Liver (tissue), 9 donors: ENCODE results near the gene TRDMT1. TPM values are rescaled to one million over a fixed set of nuclear protein-coding genes. Genes with fewer than 3 reads are reported as not detected.

ENCODE experiments used
- DNase-seq: peaks from one replicate; pipeline ENCODE4 v3.0.0-alpha.2; 2017; ENCODE audit warnings: low spot score
- H3K27ac ChIP-seq, 2 donors: one replicate each; pipeline ENCODE4 v1.7.0; 2013; ENCODE audit warnings: inconsistent platforms in 2 of 2, low read length in 2 of 2, control low read depth in 1 of 2, low read depth in 1 of 2, mild to moderate bottlenecking in 1 of 2
- H3K27me3 ChIP-seq, 4 donors: one replicate each; pipeline versions ENCODE4 v1.6.1 to v1.7.0; 2013; ENCODE audit warnings: low read length in 3 of 4, inconsistent platforms in 1 of 4, mild to moderate bottlenecking in 1 of 4, moderate library complexity in 1 of 4; ENCODE audit not compliant: control insufficient read depth in 4 of 4, insufficient read depth in 4 of 4
- H3K36me3 ChIP-seq, 4 donors: one replicate each; pipeline versions ENCODE4 v1.6.1 to v1.7.0; 2013; ENCODE audit warnings: low read length in 3 of 4, mild to moderate bottlenecking in 3 of 4, low read depth in 1 of 4, moderate library complexity in 1 of 4; ENCODE audit not compliant: control insufficient read depth in 4 of 4, insufficient read depth in 3 of 4
- H3K4me1 ChIP-seq, 4 donors: one replicate each; pipeline versions ENCODE4 v1.6.1 to v1.7.0; 2013; ENCODE audit warnings: low read length in 3 of 4, mild to moderate bottlenecking in 3 of 4, moderate library complexity in 1 of 4; ENCODE audit not compliant: control insufficient read depth in 4 of 4, insufficient read depth in 4 of 4
- H3K4me3 ChIP-seq, 3 donors: one replicate each; pipeline versions ENCODE4 v1.6.1 to v1.7.0; 2013; ENCODE audit warnings: low read length in 3 of 3, control low read depth in 1 of 3, low read depth in 1 of 3, mild to moderate bottlenecking in 1 of 3
- H3K9ac ChIP-seq, 2 donors: one replicate each; pipeline ENCODE4 v1.7.0; 2013; ENCODE audit warnings: low read length in 2 of 2, mild to moderate bottlenecking in 2 of 2, moderate library complexity in 2 of 2, control low read depth in 1 of 2, low read depth in 1 of 2
- H3K9me3 ChIP-seq, 4 donors: one replicate each; pipeline versions ENCODE4 v1.6.1 to v1.7.0; 2013; ENCODE audit warnings: low read length in 3 of 4; ENCODE audit not compliant: control insufficient read depth in 4 of 4
- EGR1 ChIP-seq, 2 donors: IDR thresholded peaks; 2 replicates each; pipeline ENCODE4 v1.6.1; 2016 to 2018; ENCODE audit warnings: antibody characterized with exemption in 2 of 2, low read depth in 2 of 2
- GABPA ChIP-seq, 2 donors: IDR thresholded peaks in 1 of 2; conservative IDR thresholded peaks in 1 of 2; 2 replicates each; pipeline ENCODE4 v1.6.1; 2016; ENCODE audit warnings: antibody characterized with exemption in 2 of 2, mild to moderate bottlenecking in 1 of 2, moderate library complexity in 1 of 2
- NR2F2 ChIP-seq: IDR thresholded peaks from 2 replicates; pipeline ENCODE4 v1.6.1; 2016; ENCODE audit warnings: antibody characterized with exemption
- RAD21 ChIP-seq, 2 donors: IDR thresholded peaks; 2 replicates each; pipeline ENCODE4 v1.6.1; 2016; ENCODE audit warnings: antibody characterized with exemption in 2 of 2, mild to moderate bottlenecking in 2 of 2
- SP1 ChIP-seq: IDR thresholded peaks from 2 replicates; pipeline ENCODE4 v1.6.1; 2018; ENCODE audit warnings: antibody characterized with exemption, mild to moderate bottlenecking
- TAF1 ChIP-seq: conservative IDR thresholded peaks from 2 replicates; pipeline ENCODE4 v1.6.1; 2016; ENCODE audit warnings: antibody characterized with exemption, mild to moderate bottlenecking
- YY1 ChIP-seq: IDR thresholded peaks from 2 replicates; pipeline ENCODE4 v1.6.1; 2016; ENCODE audit warnings: antibody characterized with exemption, mild to moderate bottlenecking
- WGBS: extraction: QIAGEN DNeasy Blood & Tissue Kit; methylation state at CpG from one replicate; pipeline ENCODE4 v1.1.7; 2013; 5-methylcytosine and 5-hydroxymethylcytosine counted together
- polyA plus RNA-seq, 2 donors: library from polyadenylated mRNA; stranded (reverse) in 1 of 2; unstranded in 1 of 2; fragments of 200-250 nt in 1 of 2; fragments of >200 nt in 1 of 2; fragmentation: Nextera tagmentation in 1 of 2; extraction: Ambion mirVana in 1 of 2; gene quantifications; one replicate each; pipeline versions ENCODE4 v1.2.1 to v1.2.3, GENCODE V29; 2013 to 2015
- total RNA-seq, 2 donors: library from RNA; depleted of rRNA; stranded (reverse); fragments of >200 nt; gene quantifications; one replicate each; pipeline ENCODE4 v1.2.3, GENCODE V29; 2014
- TF ChIP-seq, protein P1 (sequence below): fragments of 150-350 bp; IDR thresholded peaks from 2 replicates; pipeline ENCODE4 v1.5.1; 2017; ENCODE audit warnings: improper control_type of control experiment, low read depth, low read length; ENCODE audit not compliant: missing input control
- TF ChIP-seq, protein P2 (sequence below): IDR thresholded peaks from 2 replicates; pipeline ENCODE4 v1.6.1; 2016; ENCODE audit warnings: antibody characterized with exemption, mild to moderate bottlenecking
- TF ChIP-seq, protein P3 (sequence below): IDR thresholded peaks from 2 replicates; pipeline ENCODE4 v1.6.1; 2016; ENCODE audit warnings: antibody characterized with exemption
- TF ChIP-seq, protein P4 (sequence below): IDR thresholded peaks from 2 replicates; pipeline ENCODE4 v1.6.1; 2016; ENCODE audit warnings: antibody characterized with exemption
- donor health status: healthy.
- donor health status: healthy.
- donor health status: healthy.
- donor health status: healthy.
- donor health status: healthy.

The TRDMT1 gene, protein sequence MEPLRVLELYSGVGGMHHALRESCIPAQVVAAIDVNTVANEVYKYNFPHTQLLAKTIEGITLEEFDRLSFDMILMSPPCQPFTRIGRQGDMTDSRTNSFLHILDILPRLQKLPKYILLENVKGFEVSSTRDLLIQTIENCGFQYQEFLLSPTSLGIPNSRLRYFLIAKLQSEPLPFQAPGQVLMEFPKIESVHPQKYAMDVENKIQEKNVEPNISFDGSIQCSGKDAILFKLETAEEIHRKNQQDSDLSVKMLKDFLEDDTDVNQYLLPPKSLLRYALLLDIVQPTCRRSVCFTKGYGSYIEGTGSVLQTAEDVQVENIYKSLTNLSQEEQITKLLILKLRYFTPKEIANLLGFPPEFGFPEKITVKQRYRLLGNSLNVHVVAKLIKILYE
- total RNA-seq (1 to 10 TPM; 1.7 to 2.4 TPM), polyA plus RNA-seq (under 1 TPM; 0.38 to 0.43 TPM)

DNA sequence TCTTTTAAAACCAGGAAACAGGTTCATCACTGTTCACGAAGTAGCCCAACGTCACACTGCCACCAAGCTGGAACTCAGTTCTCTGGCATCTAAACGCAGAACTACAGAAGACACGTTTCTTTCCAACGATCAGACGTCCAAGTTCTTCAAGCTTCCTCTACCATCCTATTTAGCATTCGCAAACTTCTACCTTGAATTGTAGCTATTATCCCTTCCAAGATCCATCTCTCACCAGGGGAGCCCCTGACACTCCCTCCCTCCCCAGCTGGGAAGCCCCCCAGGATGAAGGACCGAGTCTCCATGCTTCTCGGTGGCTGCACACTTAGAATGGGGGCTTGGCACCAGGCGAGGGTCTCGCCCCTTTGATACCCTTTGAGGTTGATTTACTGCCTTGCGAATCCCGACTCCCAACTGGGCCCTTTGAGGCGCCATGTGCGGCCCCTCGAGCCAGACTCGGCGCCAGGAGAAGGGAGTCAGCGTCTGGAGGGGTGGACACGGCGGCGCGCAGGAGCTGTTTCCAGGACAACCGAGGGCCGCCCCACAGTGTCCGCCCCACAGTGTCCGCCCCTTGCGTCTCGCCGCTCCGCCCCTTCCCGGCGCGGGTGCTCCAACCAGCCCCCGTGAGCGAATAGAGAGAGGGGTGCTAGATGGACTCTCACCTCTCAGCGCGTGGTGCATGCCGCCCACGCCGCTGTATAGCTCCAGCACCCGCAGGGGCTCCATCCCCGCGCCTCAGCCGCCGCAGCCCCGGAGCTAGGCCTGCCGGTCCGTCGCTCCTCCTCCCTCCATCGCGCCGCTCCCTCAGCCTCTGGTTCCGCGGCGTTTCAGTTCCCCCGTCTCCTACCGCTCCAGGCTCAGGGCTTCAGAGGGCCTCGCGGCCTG lies at the start of gene TRDMT1:
Gene TRDMT1, minus strand, starts transcription at position 761 of the 882 bp plus-strand sequence. Its CDS starts 38 bp downstream, at position 723.
- H3K27me3 ChIP-seq: no peaks in the 10 kb centered on the region
- TF ChIP-seq SP1 (peak; percentile 53), EGR1 (IDR thresholded peaks at IDR 0.05; ENCODE audit: low read depth in 2 of 2) (peak; percentile 24 to 46), YY1 (peak; percentile 87), RAD21 (IDR thresholded peaks at IDR 0.05) (peak; percentile 53 to 54), GABPA (IDR thresholded peaks at IDR 0.05 in 1 of 2, conservative IDR thresholded peaks at IDR 0.05 in 1 of 2) (peak; percentile 53 to 85), TAF1 (no peak), NR2F2 (no peak)
- TF ChIP-seq, protein P1, sequence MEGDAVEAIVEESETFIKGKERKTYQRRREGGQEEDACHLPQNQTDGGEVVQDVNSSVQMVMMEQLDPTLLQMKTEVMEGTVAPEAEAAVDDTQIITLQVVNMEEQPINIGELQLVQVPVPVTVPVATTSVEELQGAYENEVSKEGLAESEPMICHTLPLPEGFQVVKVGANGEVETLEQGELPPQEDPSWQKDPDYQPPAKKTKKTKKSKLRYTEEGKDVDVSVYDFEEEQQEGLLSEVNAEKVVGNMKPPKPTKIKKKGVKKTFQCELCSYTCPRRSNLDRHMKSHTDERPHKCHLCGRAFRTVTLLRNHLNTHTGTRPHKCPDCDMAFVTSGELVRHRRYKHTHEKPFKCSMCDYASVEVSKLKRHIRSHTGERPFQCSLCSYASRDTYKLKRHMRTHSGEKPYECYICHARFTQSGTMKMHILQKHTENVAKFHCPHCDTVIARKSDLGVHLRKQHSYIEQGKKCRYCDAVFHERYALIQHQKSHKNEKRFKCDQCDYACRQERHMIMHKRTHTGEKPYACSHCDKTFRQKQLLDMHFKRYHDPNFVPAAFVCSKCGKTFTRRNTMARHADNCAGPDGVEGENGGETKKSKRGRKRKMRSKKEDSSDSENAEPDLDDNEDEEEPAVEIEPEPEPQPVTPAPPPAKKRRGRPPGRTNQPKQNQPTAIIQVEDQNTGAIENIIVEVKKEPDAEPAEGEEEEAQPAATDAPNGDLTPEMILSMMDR: no peak
- TF ChIP-seq, protein P2, sequence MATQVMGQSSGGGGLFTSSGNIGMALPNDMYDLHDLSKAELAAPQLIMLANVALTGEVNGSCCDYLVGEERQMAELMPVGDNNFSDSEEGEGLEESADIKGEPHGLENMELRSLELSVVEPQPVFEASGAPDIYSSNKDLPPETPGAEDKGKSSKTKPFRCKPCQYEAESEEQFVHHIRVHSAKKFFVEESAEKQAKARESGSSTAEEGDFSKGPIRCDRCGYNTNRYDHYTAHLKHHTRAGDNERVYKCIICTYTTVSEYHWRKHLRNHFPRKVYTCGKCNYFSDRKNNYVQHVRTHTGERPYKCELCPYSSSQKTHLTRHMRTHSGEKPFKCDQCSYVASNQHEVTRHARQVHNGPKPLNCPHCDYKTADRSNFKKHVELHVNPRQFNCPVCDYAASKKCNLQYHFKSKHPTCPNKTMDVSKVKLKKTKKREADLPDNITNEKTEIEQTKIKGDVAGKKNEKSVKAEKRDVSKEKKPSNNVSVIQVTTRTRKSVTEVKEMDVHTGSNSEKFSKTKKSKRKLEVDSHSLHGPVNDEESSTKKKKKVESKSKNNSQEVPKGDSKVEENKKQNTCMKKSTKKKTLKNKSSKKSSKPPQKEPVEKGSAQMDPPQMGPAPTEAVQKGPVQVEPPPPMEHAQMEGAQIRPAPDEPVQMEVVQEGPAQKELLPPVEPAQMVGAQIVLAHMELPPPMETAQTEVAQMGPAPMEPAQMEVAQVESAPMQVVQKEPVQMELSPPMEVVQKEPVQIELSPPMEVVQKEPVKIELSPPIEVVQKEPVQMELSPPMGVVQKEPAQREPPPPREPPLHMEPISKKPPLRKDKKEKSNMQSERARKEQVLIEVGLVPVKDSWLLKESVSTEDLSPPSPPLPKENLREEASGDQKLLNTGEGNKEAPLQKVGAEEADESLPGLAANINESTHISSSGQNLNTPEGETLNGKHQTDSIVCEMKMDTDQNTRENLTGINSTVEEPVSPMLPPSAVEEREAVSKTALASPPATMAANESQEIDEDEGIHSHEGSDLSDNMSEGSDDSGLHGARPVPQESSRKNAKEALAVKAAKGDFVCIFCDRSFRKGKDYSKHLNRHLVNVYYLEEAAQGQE: peak; percentile 53
- TF ChIP-seq, protein P3, sequence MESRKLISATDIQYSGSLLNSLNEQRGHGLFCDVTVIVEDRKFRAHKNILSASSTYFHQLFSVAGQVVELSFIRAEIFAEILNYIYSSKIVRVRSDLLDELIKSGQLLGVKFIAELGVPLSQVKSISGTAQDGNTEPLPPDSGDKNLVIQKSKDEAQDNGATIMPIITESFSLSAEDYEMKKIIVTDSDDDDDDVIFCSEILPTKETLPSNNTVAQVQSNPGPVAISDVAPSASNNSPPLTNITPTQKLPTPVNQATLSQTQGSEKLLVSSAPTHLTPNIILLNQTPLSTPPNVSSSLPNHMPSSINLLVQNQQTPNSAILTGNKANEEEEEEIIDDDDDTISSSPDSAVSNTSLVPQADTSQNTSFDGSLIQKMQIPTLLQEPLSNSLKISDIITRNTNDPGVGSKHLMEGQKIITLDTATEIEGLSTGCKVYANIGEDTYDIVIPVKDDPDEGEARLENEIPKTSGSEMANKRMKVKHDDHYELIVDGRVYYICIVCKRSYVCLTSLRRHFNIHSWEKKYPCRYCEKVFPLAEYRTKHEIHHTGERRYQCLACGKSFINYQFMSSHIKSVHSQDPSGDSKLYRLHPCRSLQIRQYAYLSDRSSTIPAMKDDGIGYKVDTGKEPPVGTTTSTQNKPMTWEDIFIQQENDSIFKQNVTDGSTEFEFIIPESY: no peak
- TF ChIP-seq, protein P4, sequence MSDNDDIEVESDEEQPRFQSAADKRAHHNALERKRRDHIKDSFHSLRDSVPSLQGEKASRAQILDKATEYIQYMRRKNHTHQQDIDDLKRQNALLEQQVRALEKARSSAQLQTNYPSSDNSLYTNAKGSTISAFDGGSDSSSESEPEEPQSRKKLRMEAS: peak; percentile 38
- peak; percentile 86 for DNase-seq
- no peaks in the 10 kb centered on the region for H3K36me3 ChIP-seq
- peak within 1 kb of the TSS; percentile 77 to 84 (median 82) for H3K4me3 ChIP-seq
- peak within 1 kb of the TSS; percentile 86 to 91 for H3K27ac ChIP-seq
- H3K4me1 ChIP-seq: peaks cover 0 to 11% (median 4%) of the 10 kb centered on the region in 4 donors
- WGBS: under 1% methylated on average over 60 of the region's 60 CpGs
- H3K9me3 ChIP-seq: no peaks in the 10 kb centered on the region
- H3K9ac ChIP-seq: peak within 1 kb of the TSS; percentile 42 to 60
